NCI-H526 (cell line): ENCODE measurements around the gene ELOVL6.
"Not testable (repeated sequence)": the region's sequence is repeated elsewhere in the genome, so short reads cannot be mapped to it uniquely, and the experiment has no call there.

Experiments
- DNase-seq, 2 experiments: peaks; one replicate each; lab custom pipeline; 2025; lab: John Stamatoyannopoulos, UW

Gene ELOVL6, protein sequence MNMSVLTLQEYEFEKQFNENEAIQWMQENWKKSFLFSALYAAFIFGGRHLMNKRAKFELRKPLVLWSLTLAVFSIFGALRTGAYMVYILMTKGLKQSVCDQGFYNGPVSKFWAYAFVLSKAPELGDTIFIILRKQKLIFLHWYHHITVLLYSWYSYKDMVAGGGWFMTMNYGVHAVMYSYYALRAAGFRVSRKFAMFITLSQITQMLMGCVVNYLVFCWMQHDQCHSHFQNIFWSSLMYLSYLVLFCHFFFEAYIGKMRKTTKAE

DNA sequence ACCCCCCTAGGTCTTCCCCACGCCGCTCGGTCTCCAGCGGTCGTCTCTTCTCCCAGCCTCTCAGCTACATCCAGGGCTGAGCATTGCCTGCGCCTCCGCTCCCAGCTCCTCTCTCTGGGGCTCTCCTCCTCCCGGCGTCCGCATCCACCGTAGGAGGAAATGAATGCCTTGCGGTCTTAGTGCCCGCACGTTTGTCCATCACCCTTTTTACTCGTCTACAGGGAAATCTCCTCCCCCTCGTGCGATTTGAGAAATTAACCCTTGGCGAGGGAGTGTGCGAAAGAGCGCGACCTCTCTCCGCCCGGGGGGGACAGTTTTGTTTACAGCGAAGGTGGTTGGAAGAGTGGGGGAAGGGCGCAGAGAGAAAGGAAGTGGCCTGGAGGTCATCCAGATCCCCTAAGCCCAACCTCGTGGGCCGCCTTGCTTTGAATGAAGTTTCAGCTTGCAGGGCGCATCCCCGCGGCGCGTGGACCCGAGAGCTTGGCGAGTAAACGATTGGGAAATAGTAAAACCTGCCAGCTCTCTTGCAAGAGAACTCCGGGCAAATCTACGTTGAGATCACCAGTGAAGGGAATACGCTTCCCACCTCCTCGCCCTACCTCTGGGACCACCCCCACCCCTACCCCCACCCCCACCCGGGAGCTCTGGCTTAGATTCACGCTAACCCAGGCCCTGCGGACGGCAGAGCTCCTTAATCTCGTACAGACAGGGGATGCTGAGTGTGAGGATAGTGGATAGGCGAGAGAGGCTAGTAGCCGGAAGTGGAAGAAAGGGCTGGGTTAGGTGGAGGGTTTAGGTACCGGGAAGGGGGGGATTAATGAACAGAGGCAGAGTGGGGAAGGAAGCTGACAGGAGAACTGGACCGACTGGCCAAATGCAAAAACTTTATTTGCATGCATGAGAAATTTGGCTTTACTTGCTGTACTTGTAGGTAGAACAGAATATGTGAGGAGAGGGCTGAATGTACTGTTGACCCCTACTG is at the start of gene ELOVL6:
TSS of gene ELOVL6 (minus strand) at position 181 of the 982 bp plus-strand sequence. CDS start 280 bp downstream, outside the sequence.
- DNase-seq: peak; percentile 73 to 84

DNA sequence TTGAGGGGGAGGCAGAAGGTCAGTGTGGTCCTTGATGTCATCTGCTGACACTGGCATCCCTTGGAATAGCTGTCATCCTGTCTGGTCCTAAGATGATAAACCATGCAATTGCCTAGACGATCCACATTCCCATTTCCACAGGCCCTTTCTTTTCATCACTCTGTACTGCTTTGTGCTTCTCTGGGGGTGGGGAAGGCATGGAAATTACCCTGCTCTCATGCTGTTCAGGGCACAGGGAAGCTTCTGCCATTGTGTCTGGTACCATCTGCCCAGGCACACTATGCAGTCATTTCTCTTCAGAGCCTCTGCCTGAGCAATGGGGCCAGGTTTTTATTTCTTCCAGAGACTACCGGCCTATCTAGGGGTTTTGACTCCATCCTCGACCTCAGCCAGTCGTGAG is 49.7 kb upstream of the ELOVL6 start:
- DNase-seq: no peak

DNA sequence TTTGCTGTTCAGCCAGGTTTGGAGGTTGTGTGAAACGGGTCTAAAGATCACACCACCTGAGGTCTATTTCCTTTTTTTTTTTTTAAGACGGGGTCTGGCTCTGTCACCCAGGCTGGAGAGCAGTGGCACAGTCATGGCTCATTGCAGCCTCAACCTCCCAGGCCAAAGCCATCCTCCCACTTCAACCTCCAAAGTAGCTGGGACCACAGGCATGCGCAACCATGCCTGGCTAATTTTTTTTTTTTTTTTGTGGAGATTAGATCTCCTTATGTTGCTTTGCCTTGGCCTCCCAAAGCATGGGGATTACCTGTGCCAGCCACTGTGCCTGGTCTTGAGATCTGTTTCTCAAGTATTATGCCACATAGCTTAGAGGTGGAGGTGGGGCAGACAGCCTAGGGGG is 49.2 kb upstream of the ELOVL6 start:
- DNase-seq: no peak

DNA sequence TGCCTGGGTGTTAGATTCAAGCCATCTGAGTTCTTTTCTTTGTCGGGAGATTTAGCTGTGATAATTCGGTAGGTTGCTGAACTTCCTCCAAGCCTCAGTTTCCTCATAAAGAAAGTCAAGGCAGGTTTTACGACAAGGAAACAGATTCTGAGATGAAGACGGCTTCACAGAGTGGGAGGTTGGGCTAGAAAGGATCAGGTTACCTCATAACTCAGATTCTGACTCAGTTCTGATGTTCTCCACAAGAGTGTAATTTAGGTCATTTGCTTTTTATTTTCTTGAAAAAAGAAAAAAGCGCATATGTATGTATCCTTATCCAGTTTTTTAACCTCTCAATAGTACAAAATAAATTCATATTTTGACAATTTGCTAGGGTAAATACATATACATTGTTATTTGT is 47.2 kb upstream of the ELOVL6 start:
- DNase-seq: no peak

DNA sequence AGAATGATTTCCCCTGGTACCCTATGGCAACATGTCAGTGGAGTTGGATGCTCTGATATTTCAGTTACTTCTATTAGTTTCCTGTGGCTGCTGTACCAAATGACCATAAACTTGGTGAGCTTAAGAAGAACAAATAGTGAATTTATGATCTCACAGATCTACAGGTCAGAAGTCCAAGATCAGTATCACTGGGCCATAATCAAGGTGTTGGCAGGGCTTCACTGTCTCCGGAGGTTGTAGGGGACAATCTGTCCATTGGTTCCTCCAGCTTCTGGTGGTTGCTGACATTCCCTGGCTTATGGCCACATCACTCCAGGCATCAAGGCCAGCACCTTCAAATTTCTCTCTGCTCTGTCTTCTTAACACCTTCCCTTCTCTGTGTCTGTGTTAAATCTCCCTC is 37.9 kb upstream of the ELOVL6 start:
- DNase-seq: no peak

DNA sequence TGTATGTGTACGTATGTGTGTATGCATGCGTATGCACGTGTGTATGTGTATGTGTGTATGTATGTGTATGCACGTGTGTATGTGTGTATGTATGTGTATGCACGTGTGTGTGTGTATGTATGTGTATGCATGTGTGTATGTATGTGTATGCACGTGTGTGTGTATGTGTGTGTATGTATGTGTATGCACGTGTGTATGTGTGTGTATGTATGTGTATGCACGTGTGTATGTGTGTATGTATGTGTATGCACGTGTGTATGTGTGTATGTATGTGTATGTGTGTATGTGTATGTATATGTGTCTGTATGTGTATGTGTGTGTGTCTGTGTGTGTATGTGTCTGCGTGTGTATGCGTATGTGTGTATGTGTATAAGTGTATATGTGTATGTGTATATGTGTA is 35.2 kb upstream of the ELOVL6 start:
- DNase-seq: not testable (repeated sequence)

DNA sequence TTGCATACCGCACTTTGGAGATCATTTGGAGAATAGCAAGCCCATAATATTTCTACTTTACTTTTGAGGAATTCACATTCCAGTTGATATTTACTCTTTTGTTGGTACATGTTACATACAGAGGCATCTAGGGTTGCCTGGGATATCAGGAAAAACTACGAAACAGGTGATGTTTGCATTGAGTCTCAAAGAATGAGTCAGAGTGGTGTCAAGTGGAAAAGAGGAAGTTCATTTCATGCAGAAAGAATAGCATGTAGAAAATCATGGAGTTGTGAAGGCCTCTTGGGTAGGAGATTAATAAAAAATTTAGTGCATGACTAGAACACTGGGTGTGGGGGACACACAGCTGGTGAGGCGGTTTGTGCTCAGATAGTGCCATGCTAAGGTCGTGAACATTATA is 33.5 kb upstream of the ELOVL6 start:
- DNase-seq: no peak

DNA sequence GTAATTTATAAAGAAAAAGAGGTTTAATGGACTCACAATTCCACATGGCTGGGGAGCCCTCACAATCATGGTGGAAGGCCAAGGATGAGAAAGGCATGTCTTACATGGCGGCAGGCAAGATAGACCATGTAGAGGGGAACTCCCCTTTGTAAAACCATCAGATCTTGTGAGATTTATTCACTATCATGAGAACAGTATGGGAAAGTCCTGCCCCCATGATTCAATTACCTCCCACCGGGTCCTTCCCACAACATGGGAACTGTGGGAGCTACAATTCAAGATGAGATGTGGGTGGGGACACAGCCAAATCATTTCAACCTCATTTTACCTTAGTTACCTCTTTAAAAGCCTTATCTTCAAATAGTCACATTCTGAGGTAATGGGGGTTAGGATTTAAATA is 30.9 kb upstream of the ELOVL6 start:
- DNase-seq: no peak

DNA sequence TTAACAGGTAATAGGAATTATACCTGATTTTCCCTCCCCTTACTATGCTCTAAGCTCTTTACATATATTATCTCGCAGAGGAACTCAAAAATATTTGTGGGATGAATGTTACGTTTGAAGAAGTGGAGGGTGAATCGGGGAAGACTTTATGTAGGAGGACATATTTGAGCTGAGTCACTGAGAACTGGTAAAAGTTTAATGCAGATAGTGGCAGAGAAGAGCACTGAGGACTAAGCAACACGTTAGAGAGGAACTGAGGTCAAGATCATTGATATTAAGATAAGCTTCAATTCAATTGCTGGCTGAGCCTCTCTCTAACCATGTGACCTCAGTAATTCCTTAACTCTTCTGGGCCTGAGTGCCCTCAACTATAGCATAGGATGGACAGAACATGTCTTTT is 26.4 kb upstream of the ELOVL6 start:
- DNase-seq: no peak

DNA sequence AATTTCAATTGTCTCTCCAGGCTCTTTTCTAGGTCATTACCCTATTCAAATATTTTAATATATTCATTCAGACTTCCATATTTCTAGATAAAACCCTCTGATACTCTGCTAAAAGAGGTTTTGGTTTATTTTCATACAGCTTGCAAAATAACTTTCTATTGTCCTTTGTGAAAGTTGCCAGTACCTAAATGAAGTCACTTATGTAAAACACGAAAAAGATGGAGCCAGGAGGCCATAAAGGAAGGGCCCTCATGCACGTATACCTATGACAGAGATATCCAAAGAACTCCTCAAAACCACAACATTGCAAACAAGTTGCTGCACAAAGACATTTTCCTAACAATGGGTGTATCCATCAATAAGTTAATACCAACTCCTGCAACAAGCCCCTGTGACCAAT is 25.7 kb upstream of the ELOVL6 start:
- peak; percentile 31 to 54 for DNase-seq

DNA sequence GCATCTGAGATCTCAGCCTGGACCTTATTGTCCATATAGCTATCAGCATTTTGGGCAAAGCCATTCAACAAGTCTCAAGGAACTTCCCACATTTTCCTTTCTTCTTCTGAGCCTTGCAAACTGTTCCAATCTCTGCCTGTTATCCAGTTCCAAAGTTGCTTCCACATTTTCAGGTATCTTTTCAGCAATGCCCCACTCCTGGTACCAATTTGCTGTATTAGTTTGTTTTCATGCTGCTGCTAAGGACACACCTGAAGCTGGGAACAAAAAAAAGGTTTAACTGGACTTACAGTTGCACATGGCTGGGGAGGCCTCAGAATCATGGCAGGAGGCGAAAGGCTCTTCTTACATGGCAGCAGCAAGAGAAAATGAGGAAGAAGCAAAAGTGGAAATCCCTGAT is 20.5 kb upstream of the ELOVL6 start:
- not testable (repeated sequence) for DNase-seq

DNA sequence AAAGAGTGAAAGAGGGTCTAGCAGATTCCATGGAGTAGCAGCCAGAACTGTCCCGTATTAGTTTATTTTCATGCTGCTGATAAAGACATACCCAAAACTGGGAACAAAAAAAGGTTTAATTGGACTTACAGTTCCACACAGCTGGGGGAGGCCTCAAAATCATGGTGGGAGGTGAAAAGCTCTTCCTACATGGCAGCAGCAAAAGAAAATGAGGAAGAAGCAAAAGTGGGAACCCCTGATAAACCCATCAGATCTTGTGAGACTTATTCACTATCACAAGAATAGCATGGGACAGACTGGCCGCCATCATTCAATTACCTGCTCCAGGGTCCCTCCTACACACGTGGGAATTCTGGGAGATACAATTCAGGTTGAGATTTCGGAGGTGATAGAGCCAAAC is 18.8 kb upstream of the ELOVL6 start:
- not testable (repeated sequence) for DNase-seq

DNA sequence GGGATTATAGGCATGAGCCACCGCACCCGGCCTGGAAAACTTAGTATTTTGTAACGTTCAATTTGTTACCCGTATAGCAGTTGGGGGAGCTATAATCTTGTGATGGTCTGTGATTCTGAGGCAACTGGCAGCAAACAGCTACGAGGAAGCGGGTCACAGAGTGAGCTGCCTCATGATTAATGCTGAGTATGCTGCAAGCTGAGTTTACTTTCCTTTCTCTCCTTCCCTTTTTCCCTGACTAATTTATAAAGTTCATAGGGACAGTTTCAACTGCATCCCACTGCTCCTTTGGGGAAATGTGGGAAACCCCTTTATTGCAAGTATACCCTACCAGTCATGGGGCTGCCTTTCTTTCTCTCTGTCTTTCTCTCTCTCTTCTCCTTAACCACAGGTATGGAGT is 17.7 kb upstream of the ELOVL6 start:
- DNase-seq: no peak

DNA sequence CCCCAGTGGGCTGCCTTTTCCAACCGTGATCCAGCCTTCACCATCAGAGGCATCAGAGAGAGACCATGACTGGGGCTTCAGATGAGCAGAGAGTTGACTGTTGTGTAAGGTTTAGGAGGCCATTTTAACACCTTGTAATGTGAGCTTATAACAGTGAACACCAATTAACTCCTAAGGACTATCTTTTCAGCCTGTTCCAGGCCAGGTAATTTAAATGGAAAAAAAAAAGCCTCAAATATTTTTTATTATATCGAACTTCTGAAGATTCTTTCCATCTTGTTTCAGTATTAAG is 13.3 kb upstream of the ELOVL6 start:
- DNase-seq: no peak

DNA sequence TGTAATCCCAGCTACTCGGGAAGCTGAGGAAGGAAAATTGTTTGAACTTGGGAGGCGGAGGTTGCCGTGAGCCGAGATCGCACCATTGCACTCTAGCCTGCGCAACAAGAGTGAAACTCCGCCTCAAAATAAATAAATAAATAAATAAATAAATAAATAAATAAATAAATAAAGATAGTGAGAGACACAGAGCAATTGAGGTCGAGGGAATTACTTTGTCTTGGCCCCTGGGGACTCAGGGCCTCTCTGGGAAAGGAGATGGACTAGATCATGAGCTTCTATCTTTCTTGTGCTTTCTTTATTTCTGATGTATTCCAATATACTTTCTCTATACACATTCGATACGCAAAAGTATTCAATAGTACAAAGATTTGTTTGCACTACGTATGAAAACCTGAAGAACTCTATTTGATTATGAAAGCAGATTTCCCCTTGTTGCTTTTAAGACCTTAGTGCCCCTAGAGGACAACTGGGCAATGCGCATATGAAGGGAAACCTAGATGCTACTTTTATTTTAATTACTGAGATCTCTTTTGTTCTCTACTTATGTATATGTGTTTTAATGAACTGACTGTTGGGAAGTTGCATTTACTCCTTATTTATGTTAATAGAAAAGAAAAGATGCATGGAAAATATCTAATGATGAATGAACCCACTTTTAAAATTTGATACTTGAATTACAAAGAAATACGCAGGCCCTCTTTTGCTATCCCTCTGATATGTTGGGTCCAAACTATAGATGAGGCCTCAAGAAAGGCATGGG is 12.8 kb upstream of the ELOVL6 start:
- peak; percentile 26 to 62 for DNase-seq

DNA sequence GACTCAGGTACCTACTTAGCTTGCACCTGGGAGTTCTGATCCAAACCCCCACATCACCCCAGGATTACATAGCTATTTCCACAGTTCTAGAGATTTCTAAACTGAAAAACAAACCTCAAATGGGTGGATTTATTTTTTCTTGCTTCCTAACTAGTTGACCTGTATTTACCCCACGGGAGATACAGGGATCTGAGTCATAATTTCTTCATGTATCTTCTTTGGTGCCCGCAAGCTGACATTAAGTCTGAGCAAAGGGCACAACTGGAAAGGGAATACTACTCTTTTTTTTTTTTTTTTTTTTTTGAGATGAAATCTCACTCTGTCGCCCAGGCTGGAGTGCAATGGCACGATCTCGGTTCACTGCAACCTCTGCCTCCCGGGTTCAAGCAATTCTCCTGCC is 10.0 kb upstream of the ELOVL6 start:
- DNase-seq: no peak

DNA sequence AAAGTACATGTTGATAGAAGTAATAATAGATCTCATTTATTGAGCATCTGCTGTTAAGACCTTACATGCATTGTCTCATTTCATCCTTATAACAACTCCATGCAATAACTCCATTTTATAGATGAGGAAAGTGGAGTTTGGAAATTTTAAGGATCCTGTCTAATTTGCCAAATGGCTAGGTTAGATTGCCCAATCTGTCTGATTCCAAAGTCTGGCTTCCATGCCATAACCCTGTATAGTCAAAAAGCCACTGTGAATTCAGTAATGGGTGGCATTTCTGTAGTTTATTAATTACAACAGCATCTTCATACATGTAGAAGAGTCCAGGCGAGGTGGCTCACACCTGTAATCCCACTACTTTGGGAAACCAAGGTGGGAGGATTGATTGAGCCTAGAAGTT is 8.8 kb upstream of the ELOVL6 start:
- no peak for DNase-seq

DNA sequence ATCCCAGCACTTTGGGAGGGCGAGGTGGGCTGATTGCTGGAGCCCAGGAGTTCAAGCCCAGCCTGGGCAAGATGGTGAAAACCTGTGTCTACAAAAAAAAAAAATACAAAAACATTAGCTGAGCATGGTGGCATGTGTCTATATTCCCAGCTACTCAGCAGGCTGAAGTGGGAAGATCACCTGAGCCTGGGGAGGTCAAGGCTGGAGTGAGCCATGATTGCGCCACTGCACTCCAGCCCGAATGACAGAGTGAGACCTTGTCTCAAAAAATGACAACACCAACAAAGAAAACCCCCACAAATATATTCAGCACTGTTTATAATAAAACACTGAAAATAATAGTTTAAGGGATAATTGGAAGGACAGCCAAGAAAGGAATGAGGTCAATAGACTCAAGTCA is 3.6 kb upstream of the ELOVL6 start:
- DNase-seq: no peak

DNA sequence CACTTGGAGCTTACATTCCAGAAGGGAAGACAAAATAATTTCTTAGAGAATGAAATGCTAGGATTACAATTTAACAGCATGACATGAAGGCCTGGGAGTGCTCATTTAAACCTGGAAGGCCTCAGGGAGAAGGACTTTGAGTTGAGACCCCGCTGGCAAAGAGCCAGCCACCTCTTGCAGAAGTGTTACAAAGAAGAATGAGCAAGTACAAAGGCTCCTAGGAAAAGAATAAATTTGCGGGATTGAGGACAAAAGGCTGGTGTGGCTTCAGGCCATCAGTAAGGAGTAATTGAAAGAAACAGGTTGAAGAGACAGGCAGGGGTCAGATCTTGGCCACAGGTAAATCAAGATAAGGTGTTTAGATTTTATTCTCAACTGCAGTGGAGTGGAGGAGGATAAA is 3.1 kb upstream of the ELOVL6 start:
- DNase-seq: no peak

DNA sequence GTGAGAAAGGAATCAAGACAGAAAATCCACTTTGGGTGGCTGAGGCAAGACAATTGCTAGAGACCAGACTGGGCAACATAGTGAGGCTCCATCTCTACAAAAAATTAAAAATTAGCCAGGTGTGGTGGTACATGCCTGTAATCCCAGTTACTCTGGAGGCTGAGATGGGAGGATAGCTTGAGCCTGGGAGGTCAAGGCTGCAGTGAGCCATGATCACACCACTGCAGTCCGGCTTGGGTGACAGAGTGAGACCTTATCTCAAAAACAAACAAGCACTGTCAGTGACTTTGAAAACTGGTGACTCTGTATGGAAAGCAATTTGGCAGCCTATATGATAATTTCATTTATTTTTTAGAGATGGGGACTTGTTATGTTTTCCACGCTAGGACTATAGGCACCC is 2.3 kb upstream of the ELOVL6 start:
- DNase-seq: no peak

DNA sequence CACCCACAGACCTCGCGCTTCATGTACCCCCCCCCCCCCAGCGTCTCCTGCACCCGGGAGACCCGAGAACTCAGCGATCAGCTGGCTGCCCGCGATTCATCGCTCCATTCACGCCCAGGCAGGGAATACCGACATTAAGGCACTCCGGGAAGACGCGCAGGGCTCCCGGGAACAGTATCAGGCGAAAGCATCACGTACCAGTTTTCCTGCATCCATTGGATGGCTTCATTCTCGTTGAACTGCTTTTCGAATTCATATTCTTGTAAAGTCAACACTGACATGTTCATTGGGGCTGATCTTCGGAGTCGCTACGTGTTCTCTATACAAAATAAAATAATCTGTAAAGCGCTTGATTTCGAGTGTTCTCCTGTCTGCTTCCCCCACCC is 373 bp downstream of the ELOVL6 start:
- DNase-seq: peak; percentile 37 to 73

DNA sequence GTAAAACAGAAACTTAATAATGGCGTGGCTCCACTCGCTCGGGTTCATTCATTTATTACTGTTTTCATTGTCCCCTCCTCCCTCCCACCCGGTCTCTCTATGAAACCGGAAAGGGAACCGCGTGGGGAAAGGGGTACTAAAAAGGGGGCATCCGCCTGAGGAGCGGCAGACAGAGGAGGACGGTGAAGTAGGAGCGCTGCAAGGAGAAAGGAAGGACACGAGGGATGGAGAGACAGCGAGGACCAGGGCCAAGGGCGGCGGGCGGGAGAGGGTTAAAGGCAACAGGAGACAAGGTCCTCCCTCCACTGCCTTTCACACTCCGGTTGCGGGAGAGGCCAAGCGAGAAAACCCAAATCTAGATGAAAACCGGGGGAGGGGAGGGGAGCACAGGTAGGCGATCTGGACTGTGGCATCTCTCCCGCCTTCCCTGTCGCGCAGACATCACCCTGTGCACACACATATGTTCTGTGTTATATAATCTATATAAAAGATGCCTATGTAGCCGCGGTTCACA is 829 bp downstream of the ELOVL6 start:
- peak; percentile 67 to 68 for DNase-seq
